PC-3 (cell line): ENCODE results near the gene GPC6. TPM values are rescaled to one million over a fixed set of nuclear protein-coding genes. Genes with fewer than 3 reads are reported as not detected.

Experiments
- ATAC-seq: fragments of 200-7000 bp; cut with Tn5 transposase; 2 replicates; pipeline ENCODE4 v1.9.1; 2020; ENCODE audit warnings: mild to moderate bottlenecking, moderate library complexity
- BruUV-seq: library from RNA; stranded (reverse); fragments of 400-500 nt; replicated peaks from 2 replicates; lab custom pipeline; 2021; lab: Mats Ljungman, UMichigan
- CTCF ChIA-PET: fragments of 300-600 bp; sonication (Branson Sonifier 250); formaldehyde crosslinking; loops from one replicate; lab custom pipeline; 2022; ENCODE audit warnings: antibody characterized with exemption; lab: Charles Lee
- POLR2A ChIA-PET: fragments of 300-600 bp; sonication (Branson Sonifier 250); formaldehyde crosslinking; loops from one replicate; lab custom pipeline; 2022; ENCODE audit warnings: antibody characterized with exemption; ENCODE audit not compliant: unreplicated experiment; lab: Charles Lee
- DNase-seq: peaks from one replicate; pipeline ENCODE4 v3.0.0-alpha.2; 2015
- H2AFZ ChIP-seq: fragments of 300-600 bp; sonication (generic); 2 replicates; pipeline ENCODE4 v1.6.0; 2016; ENCODE audit warnings: antibody characterized with exemption, low read length
- H3F3A ChIP-seq: fragments of 300-600 bp; sonication (generic); one replicate; pipeline ENCODE4 v1.6.0; 2017; ENCODE audit warnings: antibody characterized with exemption, low read length, control low read depth, mild to moderate bottlenecking; ENCODE audit not compliant: unreplicated experiment
- H3K27ac ChIP-seq: fragments of 300-600 bp; sonication (generic); 2 replicates; pipeline ENCODE4 v1.5.1; 2016; ENCODE audit warnings: mild to moderate bottlenecking, low read length
- H3K27me3 ChIP-seq: fragments of 300-600 bp; sonication (generic); 2 replicates; pipeline ENCODE4 v1.6.1; 2016; ENCODE audit warnings: low read length, mixed read lengths
- H3K36me3 ChIP-seq: fragments of 300-600 bp; sonication (generic); 2 replicates; pipeline ENCODE4 v1.6.1; 2016; ENCODE audit warnings: low read depth, mixed run types, low read length, mixed read lengths
- H3K4me1 ChIP-seq: fragments of 300-600 bp; sonication (generic); 2 replicates; pipeline ENCODE4 v1.5.1; 2016; ENCODE audit warnings: low read length; ENCODE audit not compliant: insufficient read depth
- H3K4me2 ChIP-seq: fragments of 300-600 bp; sonication (generic); 2 replicates; pipeline ENCODE4 v1.6.0; 2016; ENCODE audit warnings: low read length
- H3K4me3 ChIP-seq: fragments of 300-600 bp; sonication (generic); 2 replicates; pipeline ENCODE4 v1.5.1; 2016; ENCODE audit warnings: mild to moderate bottlenecking, low read length, mixed read lengths
- H3K79me2 ChIP-seq: fragments of 300-600 bp; sonication (generic); 2 replicates; pipeline ENCODE4 v1.6.1; 2017; ENCODE audit warnings: low read length, mixed read lengths
- H3K9ac ChIP-seq: fragments of 300-600 bp; sonication (generic); 2 replicates; pipeline ENCODE4 v1.6.0; 2016; ENCODE audit warnings: mild to moderate bottlenecking, low read length
- H3K9me2 ChIP-seq: fragments of 300-600 bp; sonication (generic); replicated peaks from 2 replicates; pipeline ENCODE4 v1.6.1; 2016; ENCODE audit warnings: mixed run types, low read length, mixed read lengths
- H3K9me3 ChIP-seq: fragments of 300-600 bp; sonication (generic); 2 replicates; pipeline ENCODE4 v1.6.1; 2016; ENCODE audit warnings: low read length, mixed read lengths
- H4K20me1 ChIP-seq: fragments of 300-600 bp; sonication (generic); 2 replicates; pipeline ENCODE4 v1.6.1; 2016; ENCODE audit warnings: low read length, mixed read lengths
- CTCF ChIP-seq: fragments of 300-600 bp; sonication (generic); conservative IDR thresholded peaks from 2 replicates; pipeline ENCODE4 v1.5.1; 2017; ENCODE audit warnings: antibody characterized with exemption, low read depth, mild to moderate bottlenecking, low read length
- EZH2 ChIP-seq: fragments of 300-600 bp; sonication (generic); IDR thresholded peaks from one replicate; pipeline ENCODE4 v1.6.1; 2017; ENCODE audit warnings: antibody characterized with exemption, mild to moderate bottlenecking, low read length; ENCODE audit not compliant: unreplicated experiment
- EZH2phosphoT487 ChIP-seq: fragments of 300-600 bp; sonication (generic); IDR thresholded peaks from 2 replicates; pipeline ENCODE4 v1.6.1; 2018; ENCODE audit warnings: mild to moderate bottlenecking, antibody characterized with exemption, low read length, borderline replicate concordance
- intact Hi-C: fragments of 100-400 bp; cut with micrococcal nuclease; formaldehyde crosslinking; loops from 2 replicates; pipeline ENCODE4 v1.9.0; 2023
- total RNA-seq: library from RNA; depleted of rRNA; stranded (reverse); fragments of >200 nt; gene quantifications from 2 replicates; pipeline ENCODE4 v1.2.3, GENCODE V29; 2014

Gene GPC6
- total RNA-seq, 1 experiment from 2014 or later, result 3.5 TPM

- DNase-seq (peak; percentile 80), ATAC-seq (peak; percentile 97)
- Histone ChIP-seq H3K27me3 (no peaks in the 10 kb centered on the region), H4K20me1 (no peaks in the 10 kb centered on the region), H3K9me3 (no peaks in the 10 kb centered on the region), H2AFZ (peak overlapping the region; percentile 58; the same call in 1 of the 2 replicates), H3K9me2 (no peaks in the 10 kb centered on the region), H3K36me3 (no peaks in the 10 kb centered on the region), H3F3A (no peaks in the 10 kb centered on the region), H3K4me2 (peak overlapping the region; percentile 57), H3K4me3 (no peak overlapping the region), H3K9ac (no peak overlapping the region), H3K79me2 (no peaks in the 10 kb centered on the region), H3K27ac (peak overlapping the region; percentile 38), H3K4me1 (peaks cover 12% of the 10 kb centered on the region)
- intact Hi-C loops, result no loop called here
- ChIA-PET POLR2A (no interaction called here), CTCF (no interaction called here)
- TF ChIP-seq EZH2phosphoT487 (no peak), CTCF (no peak), EZH2 (no peak)
- no TSS peak for BruUV-seq
These were observed 1006.8 kb downstream of the GPC6 start for GRCh38 chr13:94233401-94233800.

- intact Hi-C loops, result no loop called here
- peak overlapping the region; percentile 38 for H3K27ac ChIP-seq
- no peaks in the 10 kb centered on the region for H3K9me3 ChIP-seq
- peaks cover 13% of the 10 kb centered on the region for H3K4me1 ChIP-seq
- TF ChIP-seq CTCF, result no peak
- no peak for TF ChIP-seq EZH2
- TF ChIP-seq EZH2phosphoT487, result no peak
- H3K4me2 ChIP-seq, result peak overlapping the region; percentile 57
- H3K4me3 ChIP-seq, result no peak overlapping the region
- ChIA-PET CTCF (no interaction called here), POLR2A (interaction anchor here (0.6 kb wide), 1 partner anchor 16 kb away, joined by 3 read pairs; no protein-coding TSS in a partner anchor)
- H2AFZ ChIP-seq, result peak overlapping the region; percentile 58
- no peaks in the 10 kb centered on the region for H3K9me2 ChIP-seq
- no peaks in the 10 kb centered on the region for H3K27me3 ChIP-seq
- 0 out of 2 replicates have a peak overlapping the region, but pooled peaks have one; percentile 16 for H3K9ac ChIP-seq
- BruUV-seq, result TSS peak; percentile 41
- no peaks in the 10 kb centered on the region for H3K36me3 ChIP-seq
- no peaks in the 10 kb centered on the region for H4K20me1 ChIP-seq
- H3F3A ChIP-seq, result no peaks in the 10 kb centered on the region
- ATAC-seq (peak; percentile 44), DNase-seq (no peak)
- no peaks in the 10 kb centered on the region for H3K79me2 ChIP-seq
These were observed 1007.2 kb downstream of the GPC6 start for GRCh38 chr13:94233837-94234236.

GRCh38 chr13:94234738-94235137 is 1008.1 kb downstream of the GPC6 start:
- ChIA-PET CTCF (no interaction called here), POLR2A (interaction anchor here (0.6 kb wide), 1 partner anchor 15 kb away, joined by 3 read pairs; no protein-coding TSS in a partner anchor)
- no peak overlapping the region for H3K4me2 ChIP-seq
- intact Hi-C loops, result no loop called here
- H3K27ac ChIP-seq, result no peak overlapping the region
- no peaks in the 10 kb centered on the region for H3F3A ChIP-seq
- H2AFZ ChIP-seq, result no peak overlapping the region
- no peaks in the 10 kb centered on the region for H3K9me3 ChIP-seq
- H4K20me1 ChIP-seq, result no peaks in the 10 kb centered on the region
- no peaks in the 10 kb centered on the region for H3K9me2 ChIP-seq
- ATAC-seq (no peak), DNase-seq (no peak)
- H3K79me2 ChIP-seq, result no peaks in the 10 kb centered on the region
- BruUV-seq, result no TSS peak
- peaks cover 21% of the 10 kb centered on the region for H3K4me1 ChIP-seq
- H3K9ac ChIP-seq, result no peak overlapping the region
- no peaks in the 10 kb centered on the region for H3K36me3 ChIP-seq
- no peak overlapping the region for H3K4me3 ChIP-seq
- no peak for TF ChIP-seq CTCF
- no peak for TF ChIP-seq EZH2phosphoT487
- no peak for TF ChIP-seq EZH2
- H3K27me3 ChIP-seq, result no peaks in the 10 kb centered on the region
